Measurements from ENCODE around the gene ST6GALNAC6. TPM values are rescaled to one million over a fixed set of nuclear protein-coding genes. Genes with fewer than 3 reads are reported as not detected.

The ST6GALNAC6 gene
- total RNA-seq, 2 donors from 2014 or later = 61.7 to 124 TPM

DNA sequence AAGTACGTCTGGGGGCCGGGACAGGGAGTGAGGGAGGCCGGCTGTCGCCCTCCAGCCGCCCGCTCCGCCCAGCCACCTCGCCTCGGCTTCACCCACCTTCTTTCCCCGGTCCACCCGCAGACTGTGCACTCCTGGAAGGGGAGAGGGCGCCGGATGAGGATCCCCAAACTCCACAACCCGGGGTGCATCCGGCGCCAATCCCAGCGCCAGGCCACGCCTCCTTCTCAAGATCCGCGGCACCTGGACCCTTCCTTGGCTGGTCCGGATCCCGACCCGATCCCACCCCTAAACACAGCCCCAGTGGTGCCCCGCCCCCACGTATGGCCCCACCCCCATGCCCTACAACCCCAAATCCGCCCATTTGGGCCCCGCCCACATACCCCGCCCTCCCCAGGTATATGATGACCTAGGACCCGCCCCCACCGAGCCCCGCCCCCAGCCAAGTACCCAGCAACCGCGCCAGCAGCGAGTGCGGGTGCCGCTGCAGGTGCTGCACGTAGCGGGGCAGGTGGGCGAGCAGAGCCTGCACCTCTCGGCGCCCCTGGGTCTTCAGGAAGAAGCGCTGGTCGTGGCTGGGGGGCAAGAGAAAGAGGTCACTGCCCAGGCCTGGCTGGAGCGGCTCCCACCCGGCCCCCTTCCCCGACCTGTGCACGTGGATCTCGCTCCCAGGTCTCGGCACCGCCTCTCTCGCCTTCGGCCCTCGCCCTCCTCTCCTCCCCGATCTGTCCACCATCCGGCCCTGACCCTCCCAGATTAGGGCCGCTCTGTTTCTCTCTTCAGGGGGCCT, 28.0 kb upstream of the ST6GALNAC6 start:
- H3K4me3 Mint-ChIP-seq = peak overlapping the region; percentile 61
- no peaks in the 10 kb centered on the region for H3K9me3 Mint-ChIP-seq
- H3K27me3 Mint-ChIP-seq = no peaks in the 10 kb centered on the region
- H3K27ac Mint-ChIP-seq = no peak overlapping the region
- no peaks in the 10 kb centered on the region for H3K36me3 Mint-ChIP-seq (ENCODE audit: low read depth)
- peak; percentile 51 for ATAC-seq (replicated peaks)
- H3K4me1 Mint-ChIP-seq = peaks cover 10% of the 10 kb centered on the region

DNA sequence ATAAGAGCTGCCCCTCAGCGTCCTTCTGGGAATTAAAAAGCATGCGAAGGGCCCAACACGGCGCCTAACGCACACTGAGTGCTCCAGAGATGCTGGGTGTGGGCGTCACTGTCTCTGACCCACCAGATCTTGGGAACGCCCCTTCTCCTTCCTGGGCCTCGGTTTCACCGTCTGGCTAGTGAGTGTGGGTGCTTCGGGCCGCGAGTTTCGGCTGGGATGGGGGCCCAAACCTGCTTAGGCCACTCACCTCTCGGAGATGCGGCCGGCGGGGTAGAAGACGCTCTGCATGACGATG, 27.4 kb upstream of the ST6GALNAC6 start:
- peak; percentile 7 for ATAC-seq (replicated peaks)
- Mint-ChIP-seq H3K27ac (no peak overlapping the region), H3K36me3 (ENCODE audit: low read depth) (no peaks in the 10 kb centered on the region), H3K27me3 (no peaks in the 10 kb centered on the region), H3K4me1 (peaks cover 10% of the 10 kb centered on the region), H3K4me3 (peak overlapping the region; percentile 61), H3K9me3 (no peaks in the 10 kb centered on the region)

DNA sequence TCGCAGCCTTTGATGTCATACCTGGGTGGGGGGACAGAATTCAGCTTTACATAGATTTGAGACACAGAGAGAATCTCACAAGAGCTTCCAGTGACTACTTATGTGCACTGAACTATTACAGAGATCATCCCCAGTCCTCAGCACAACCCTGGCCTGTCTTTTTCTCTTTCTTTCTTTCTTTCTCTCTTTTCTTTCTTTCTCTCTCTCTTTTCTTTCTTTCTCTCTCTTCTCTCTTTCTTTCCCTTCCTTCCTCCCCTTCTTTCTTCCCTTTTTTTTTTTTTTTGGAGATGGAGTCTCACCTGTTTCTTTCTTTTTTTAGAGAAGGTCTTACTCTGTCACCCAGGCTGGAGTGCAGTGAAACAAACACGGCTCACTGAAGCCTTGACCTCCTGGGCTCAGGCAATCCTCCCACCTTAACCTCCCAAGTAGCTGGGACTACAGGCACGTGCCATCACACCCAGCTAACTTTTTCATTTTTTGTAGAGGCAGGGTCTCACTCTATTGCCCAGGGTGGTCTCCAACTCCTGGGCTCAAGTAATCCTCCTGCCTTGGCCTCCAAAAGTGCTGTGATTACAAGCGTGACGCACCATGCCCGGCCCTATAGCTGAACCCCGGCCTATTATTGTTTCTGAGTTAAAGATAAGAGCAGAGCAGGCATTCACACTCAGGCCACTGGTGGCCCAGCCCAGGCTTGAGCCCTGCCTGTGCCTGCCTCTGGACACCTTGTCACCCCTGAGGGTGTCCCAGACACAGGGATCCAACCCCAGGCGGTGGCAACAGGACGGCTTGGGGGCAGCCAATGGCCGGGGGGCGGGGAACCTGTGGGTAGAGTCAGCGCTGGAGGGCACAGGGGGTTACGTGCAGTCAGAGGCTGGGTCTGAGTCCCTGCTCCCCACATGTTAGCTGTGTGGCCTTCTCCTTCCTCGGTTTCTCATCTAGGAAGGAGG, 26.8 kb upstream of the ST6GALNAC6 start:
- Mint-ChIP-seq H3K9me3 (no peaks in the 10 kb centered on the region), H3K27ac (no peak overlapping the region), H3K4me3 (peak overlapping the region; percentile 61), H3K27me3 (no peaks in the 10 kb centered on the region), H3K36me3 (ENCODE audit: low read depth) (no peaks in the 10 kb centered on the region), H3K4me1 (peaks cover 5% of the 10 kb centered on the region)
- no peak for ATAC-seq (replicated peaks)

DNA sequence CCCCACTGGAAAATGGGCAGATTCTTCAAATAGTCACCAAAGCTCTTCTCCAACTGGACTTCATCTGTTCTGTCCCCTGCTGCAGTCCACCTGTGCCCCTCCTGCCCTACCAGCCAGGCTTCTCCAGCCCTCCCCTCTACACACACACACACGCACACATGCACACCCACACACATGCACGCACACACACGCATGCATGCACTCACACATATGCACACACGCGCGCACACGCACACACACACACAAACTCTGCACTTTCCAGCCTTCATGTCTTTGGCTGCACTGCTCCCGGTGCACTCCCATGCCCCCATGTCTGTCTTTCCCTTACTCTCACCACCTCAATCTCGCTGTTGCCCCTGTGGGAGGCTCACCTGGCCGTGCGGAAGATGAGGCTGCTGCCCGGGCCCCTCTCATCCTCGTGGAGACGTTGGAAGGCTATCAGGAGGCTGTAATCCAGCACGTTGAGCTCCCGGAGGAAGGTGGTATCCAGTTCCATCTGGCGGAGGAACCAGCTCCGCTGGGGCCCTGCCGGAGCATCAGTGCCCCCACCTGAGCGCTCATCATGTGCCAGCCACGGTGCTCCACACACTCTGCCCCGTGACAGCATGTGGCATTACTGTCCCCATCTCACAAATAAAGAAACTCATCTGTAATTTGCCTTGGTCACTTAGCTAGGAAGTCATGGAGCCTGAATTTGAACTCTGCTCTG, 25.5 kb upstream of the ST6GALNAC6 start:
- Mint-ChIP-seq H3K4me3 (no peak overlapping the region), H3K9me3 (no peaks in the 10 kb centered on the region), H3K36me3 (ENCODE audit: low read depth) (no peaks in the 10 kb centered on the region), H3K27ac (no peak overlapping the region), H3K4me1 (peaks cover 4% of the 10 kb centered on the region), H3K27me3 (no peaks in the 10 kb centered on the region)
- ATAC-seq (replicated peaks) = no peak

GRCh38 chr9:127923771-127924170, 24.4 kb upstream of the ST6GALNAC6 start:
- no peak for ATAC-seq (replicated peaks)
- Mint-ChIP-seq H3K9me3 (no peaks in the 10 kb centered on the region), H3K27ac (no peak overlapping the region), H3K27me3 (no peaks in the 10 kb centered on the region), H3K4me1 (peaks cover 4% of the 10 kb centered on the region), H3K36me3 (ENCODE audit: low read depth) (no peaks in the 10 kb centered on the region), H3K4me3 (no peak overlapping the region)

GRCh38 chr9:127923046-127923445, 23.6 kb upstream of the ST6GALNAC6 start:
- ATAC-seq (replicated peaks) = no peak
- Mint-ChIP-seq H3K9me3 (no peaks in the 10 kb centered on the region), H3K4me3 (no peak overlapping the region), H3K36me3 (ENCODE audit: low read depth) (no peaks in the 10 kb centered on the region), H3K4me1 (peaks cover 4% of the 10 kb centered on the region), H3K27ac (no peak overlapping the region), H3K27me3 (no peaks in the 10 kb centered on the region)

DNA sequence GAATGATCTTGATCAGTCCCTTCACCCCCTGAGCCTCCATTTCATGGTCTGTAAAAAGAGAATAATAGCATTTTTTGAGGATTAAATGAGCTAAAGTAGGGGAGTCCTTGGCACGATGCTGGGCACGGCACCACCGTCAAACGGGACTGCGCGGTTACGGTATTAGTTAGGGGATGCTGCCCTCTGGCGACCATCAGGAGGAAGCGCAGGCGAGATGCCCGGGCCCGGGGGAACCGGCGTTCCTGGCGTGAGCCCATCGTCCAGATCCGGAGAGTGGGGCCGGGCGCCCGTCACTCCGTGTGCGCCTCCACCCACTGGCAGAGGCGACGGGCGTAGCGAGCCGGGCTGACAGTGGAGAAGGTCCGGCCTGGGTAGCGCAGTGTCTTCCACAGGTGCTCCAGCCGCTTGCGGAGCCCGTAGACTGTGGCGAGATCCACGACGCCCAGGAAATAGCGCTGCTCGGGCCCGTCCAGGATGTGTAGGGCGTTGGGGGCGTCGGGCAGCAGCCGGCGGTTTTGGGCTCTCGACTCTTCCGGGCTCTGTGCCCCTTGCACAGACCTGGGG, 22.2 kb upstream of the ST6GALNAC6 start:
- H3K4me3 Mint-ChIP-seq = peak overlapping the region; percentile 53
- H3K9me3 Mint-ChIP-seq = no peaks in the 10 kb centered on the region
- H3K27me3 Mint-ChIP-seq = no peaks in the 10 kb centered on the region
- H3K27ac Mint-ChIP-seq = no peak overlapping the region
- ATAC-seq (replicated peaks) = peak; percentile 37
- H3K36me3 Mint-ChIP-seq (ENCODE audit: low read depth) = no peaks in the 10 kb centered on the region
- peaks cover 4% of the 10 kb centered on the region for H3K4me1 Mint-ChIP-seq

GRCh38 chr9:127920794-127921193, 21.4 kb upstream of the ST6GALNAC6 start:
- Mint-ChIP-seq H3K4me3 (no peak overlapping the region), H3K27ac (peak overlapping the region; percentile 55), H3K36me3 (ENCODE audit: low read depth) (no peaks in the 10 kb centered on the region), H3K27me3 (no peaks in the 10 kb centered on the region), H3K4me1 (peaks cover 4% of the 10 kb centered on the region), H3K9me3 (no peaks in the 10 kb centered on the region)
- no peak for ATAC-seq (replicated peaks)

- no peaks in the 10 kb centered on the region for H3K4me1 Mint-ChIP-seq
- H3K27ac Mint-ChIP-seq = peak overlapping the region; percentile 55
- no peaks in the 10 kb centered on the region for H3K9me3 Mint-ChIP-seq
- peak overlapping the region; percentile 74 for H3K4me3 Mint-ChIP-seq
- H3K36me3 Mint-ChIP-seq (ENCODE audit: low read depth) = no peaks in the 10 kb centered on the region
- ATAC-seq (replicated peaks) = peak; percentile 39
- H3K27me3 Mint-ChIP-seq = no peaks in the 10 kb centered on the region
Observed at GRCh38 chr9:127919253-127919815, 19.9 kb upstream of the ST6GALNAC6 start.

DNA sequence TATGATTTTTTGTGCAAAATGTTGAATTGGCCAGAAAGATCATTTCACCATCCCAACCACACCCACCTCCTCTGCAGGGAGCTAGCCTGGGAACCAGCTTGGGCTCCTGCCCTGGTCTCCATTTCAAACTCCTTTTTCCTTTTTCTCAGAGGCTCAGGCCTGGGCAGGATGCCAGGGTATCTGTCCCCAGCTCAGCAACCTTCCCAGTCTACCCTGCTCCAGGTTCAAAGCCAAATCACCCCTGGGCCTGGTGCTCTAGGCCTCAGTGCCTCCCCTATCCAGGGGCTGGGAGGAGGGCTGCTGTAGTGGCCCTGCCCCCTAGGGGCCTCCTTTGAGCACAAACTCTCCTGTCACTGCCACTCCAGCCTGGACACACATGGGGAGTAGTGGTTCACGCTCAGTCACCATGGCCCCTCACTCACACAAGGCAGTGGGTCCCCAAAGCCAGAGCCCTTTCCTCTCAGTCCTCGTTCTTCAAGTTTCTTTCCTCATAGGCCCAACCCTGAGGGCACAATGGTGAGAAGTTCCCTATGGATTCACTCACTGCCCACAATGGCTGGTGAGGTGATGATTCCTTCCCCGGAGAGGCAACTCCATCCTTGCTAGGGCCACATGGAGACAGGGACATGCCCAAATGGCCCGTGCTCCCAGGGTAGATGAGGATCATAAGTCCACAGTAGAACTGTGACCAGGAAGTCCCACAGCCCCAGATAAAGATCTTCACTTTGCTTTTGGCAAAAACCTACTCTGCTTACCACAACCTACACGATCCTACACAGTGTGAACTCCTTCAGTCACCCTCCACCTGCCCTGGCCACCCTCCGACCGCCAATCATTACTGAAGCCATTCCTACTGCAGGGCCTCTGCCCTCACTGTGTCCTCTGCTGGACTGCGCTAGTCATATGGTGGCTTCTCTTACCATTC, 19.0 kb upstream of the ST6GALNAC6 start:
- ATAC-seq (replicated peaks) = no peak
- H3K4me3 Mint-ChIP-seq = peak overlapping the region; percentile 74
- H3K36me3 Mint-ChIP-seq (ENCODE audit: low read depth) = peaks cover 8% of the 10 kb centered on the region
- no peaks in the 10 kb centered on the region for H3K9me3 Mint-ChIP-seq
- no peaks in the 10 kb centered on the region for H3K27me3 Mint-ChIP-seq
- H3K4me1 Mint-ChIP-seq = no peaks in the 10 kb centered on the region
- peak overlapping the region; percentile 55 for H3K27ac Mint-ChIP-seq

DNA sequence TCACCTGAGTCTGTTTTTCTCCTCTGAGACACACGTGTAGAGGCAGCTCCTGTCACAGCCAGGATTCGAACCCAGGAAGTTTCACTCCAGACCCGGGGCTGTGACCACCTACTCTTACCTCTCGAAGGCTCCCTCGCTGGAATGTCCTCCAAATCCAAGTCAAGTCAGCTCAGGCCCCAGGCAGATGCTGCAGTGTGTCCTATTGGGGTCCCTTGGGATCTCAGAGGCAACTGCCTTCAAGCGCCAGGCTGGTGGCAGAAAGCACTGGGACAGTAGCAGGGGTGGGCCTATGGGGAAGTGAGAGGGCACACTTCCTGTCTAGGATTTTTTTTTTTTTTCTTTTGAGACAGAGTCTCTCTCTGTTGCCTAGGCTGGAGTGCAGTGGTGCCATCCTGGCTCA, 18.2 kb upstream of the ST6GALNAC6 start:
- H3K4me3 Mint-ChIP-seq = peak overlapping the region; percentile 74
- H3K36me3 Mint-ChIP-seq (ENCODE audit: low read depth) = peaks cover 14% of the 10 kb centered on the region
- H3K27me3 Mint-ChIP-seq = no peaks in the 10 kb centered on the region
- H3K27ac Mint-ChIP-seq = no peak overlapping the region
- no peaks in the 10 kb centered on the region for H3K9me3 Mint-ChIP-seq
- H3K4me1 Mint-ChIP-seq = no peaks in the 10 kb centered on the region
- ATAC-seq (replicated peaks) = no peak

- Mint-ChIP-seq H3K27ac (peak within 1 kb of the TSS; percentile 15), H3K9me3 (no peaks in the 10 kb centered on the region), H3K4me3 (peak within 1 kb of the TSS; percentile 74), H3K27me3 (no peaks in the 10 kb centered on the region), H3K4me1 (no peaks in the 10 kb centered on the region), H3K36me3 (ENCODE audit: low read depth) (peaks cover 14% of the 10 kb centered on the region)
- peak; percentile 96 for ATAC-seq (replicated peaks)
Observed at GRCh38 chr9:127916720-127917581, 17.5 kb upstream of the ST6GALNAC6 start, which contains the start of gene ST6GALNAC4. ST6GALNAC4 (minus strand) TSS chr9:127917041; CDS start chr9:127916419, 622 bp downstream.

All from activated T-helper 17 cell treated with anti-CD3 and anti-CD28 coated beads, Interleukin-2, amount 50 U/mL, for 72 hours (primary cell).